ENCODE results near the gene GATA6.
A peak's percentile ranks its signal among the peaks of the same experiment; 100 is the strongest.

The GATA6 gene

DNA sequence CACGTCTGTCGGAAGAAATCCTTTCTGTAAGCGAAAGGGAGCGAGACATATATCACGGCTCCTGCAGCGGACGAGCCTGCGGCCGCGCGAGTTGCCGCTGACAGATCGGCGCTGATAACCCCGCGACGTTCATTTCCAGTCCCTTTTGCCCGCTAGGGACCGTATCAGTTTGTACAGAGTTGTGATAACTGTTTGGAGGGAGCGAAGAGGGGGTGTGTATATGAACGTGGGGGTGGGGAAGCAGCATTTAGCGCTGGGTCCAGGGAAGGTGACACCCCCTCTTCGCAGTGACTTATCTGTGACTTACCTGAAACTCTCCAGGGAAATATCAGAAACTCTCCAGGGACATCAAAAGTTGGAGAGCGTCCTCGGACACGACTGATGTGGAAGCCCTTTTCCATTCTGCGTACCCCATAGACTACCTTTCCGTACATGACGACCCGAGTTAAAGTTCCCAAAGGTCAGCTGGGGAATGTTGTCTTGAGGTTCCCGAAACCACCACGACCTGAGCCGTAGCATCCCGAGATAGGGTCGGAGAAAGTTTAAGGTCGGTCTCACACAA lies 948 bp upstream of the GATA6 start:
- ChIA-PET POLR2A (no interaction called here), CTCF (interaction anchor here (0.5 kb wide), 1 partner anchor 624 kb away, joined by 3 read pairs; no protein-coding TSS in a partner anchor)
- no peak for DNase-seq (ENCODE audit: low read depth, low spot score)
- H3K4me3 ChIP-seq (ENCODE audit: low read depth, low read length): peak overlapping the region; percentile 7; the same call in 1 of the 2 replicates
- TF ChIP-seq, protein P1, sequence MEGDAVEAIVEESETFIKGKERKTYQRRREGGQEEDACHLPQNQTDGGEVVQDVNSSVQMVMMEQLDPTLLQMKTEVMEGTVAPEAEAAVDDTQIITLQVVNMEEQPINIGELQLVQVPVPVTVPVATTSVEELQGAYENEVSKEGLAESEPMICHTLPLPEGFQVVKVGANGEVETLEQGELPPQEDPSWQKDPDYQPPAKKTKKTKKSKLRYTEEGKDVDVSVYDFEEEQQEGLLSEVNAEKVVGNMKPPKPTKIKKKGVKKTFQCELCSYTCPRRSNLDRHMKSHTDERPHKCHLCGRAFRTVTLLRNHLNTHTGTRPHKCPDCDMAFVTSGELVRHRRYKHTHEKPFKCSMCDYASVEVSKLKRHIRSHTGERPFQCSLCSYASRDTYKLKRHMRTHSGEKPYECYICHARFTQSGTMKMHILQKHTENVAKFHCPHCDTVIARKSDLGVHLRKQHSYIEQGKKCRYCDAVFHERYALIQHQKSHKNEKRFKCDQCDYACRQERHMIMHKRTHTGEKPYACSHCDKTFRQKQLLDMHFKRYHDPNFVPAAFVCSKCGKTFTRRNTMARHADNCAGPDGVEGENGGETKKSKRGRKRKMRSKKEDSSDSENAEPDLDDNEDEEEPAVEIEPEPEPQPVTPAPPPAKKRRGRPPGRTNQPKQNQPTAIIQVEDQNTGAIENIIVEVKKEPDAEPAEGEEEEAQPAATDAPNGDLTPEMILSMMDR (IDR thresholded peaks at IDR 0.05; ENCODE audit: insufficient read depth, low read length, missing control alignments): no peak

DNA sequence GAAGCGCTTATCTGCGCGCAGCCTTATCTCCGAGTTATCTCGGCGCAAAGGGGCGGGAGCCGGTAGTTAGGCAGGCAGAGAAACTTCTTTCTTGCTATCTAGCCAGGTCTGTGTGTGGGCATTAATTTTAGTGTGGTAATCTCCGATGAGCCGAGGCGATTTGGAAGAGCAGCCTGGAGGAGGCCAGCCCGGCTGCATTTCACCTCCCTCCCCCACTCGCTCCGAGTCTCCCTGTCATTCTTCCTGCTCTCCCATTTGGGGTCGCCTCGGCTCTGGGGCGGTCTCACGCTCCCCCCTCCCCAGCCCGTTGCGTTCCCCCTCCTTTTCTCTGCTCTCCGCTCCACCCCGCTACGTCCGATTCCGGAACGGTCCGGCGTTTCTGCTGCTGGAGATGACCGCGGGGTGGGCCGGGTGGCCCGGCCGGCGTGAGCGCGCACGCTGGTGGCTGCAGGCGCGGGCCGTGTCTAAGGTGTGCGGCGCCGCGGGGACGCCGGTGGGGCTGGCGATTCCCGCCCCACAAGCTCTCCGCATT lies 566 bp downstream of the GATA6 start:
- ChIA-PET CTCF (interaction anchor here (1.0 to 2.1 kb wide), 4 partner anchors 10 to 393 kb away, joined by 3 to 8 read pairs (median 4); no protein-coding TSS in a partner anchor), POLR2A (no interaction called here)
- TF ChIP-seq, protein P1 (IDR thresholded peaks at IDR 0.05; ENCODE audit: insufficient read depth, low read length, missing control alignments): no peak
- H3K4me3 ChIP-seq (ENCODE audit: low read depth, low read length): peak overlapping the region; percentile 72
- DNase-seq (ENCODE audit: low read depth, low spot score): no peak

DNA sequence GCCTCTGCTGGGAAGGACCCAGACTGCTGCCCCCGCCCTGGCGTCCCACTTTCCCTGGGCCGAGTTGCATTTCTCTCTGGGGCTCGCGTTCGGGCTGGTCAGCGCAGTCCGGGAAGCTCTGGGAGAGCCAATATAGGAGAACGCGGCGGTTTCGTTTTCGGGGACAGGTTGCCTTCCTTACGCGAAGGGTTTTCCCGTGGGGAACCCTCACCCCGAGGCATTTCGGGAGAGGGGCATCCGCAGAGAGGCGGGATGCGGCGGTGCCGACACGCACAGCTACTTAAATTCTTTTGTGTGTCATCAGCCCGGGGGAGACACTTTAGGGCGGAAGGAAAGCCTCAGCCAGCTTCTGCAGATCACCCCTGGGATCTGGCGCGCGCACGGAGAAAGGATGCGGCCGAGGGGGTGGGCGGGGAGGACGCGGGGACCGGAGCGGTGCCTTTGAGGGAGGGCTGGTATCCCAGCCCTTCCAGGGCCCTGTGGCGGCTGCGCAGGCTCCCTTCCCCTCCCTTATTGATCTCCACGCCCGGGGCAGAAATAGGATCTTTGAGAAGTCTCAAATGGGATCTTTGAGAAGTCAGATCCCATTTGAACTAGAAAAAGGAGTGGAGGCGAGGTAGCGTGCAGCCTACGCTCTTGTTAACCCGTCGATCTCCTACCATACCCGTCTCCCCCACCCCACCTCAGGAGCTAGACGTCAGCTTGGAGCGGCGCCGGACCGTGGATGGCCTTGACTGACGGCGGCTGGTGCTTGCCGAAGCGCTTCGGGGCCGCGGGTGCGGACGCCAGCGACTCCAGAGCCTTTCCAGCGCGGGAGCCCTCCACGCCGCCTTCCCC lies 1.2 kb downstream of the GATA6 start:
- H3K4me3 ChIP-seq (ENCODE audit: low read depth, low read length): peak overlapping the region; percentile 72
- TF ChIP-seq, protein P1 (IDR thresholded peaks at IDR 0.05; ENCODE audit: insufficient read depth, low read length, missing control alignments): no peak
- DNase-seq (ENCODE audit: low read depth, low spot score): no peak
- POLR2A ChIA-PET: no interaction called here
- CTCF ChIA-PET: interaction anchor here (1.0 to 2.1 kb wide), 4 partner anchors 9 to 392 kb away, joined by 3 to 8 read pairs (median 4); no protein-coding TSS in a partner anchor

DNA sequence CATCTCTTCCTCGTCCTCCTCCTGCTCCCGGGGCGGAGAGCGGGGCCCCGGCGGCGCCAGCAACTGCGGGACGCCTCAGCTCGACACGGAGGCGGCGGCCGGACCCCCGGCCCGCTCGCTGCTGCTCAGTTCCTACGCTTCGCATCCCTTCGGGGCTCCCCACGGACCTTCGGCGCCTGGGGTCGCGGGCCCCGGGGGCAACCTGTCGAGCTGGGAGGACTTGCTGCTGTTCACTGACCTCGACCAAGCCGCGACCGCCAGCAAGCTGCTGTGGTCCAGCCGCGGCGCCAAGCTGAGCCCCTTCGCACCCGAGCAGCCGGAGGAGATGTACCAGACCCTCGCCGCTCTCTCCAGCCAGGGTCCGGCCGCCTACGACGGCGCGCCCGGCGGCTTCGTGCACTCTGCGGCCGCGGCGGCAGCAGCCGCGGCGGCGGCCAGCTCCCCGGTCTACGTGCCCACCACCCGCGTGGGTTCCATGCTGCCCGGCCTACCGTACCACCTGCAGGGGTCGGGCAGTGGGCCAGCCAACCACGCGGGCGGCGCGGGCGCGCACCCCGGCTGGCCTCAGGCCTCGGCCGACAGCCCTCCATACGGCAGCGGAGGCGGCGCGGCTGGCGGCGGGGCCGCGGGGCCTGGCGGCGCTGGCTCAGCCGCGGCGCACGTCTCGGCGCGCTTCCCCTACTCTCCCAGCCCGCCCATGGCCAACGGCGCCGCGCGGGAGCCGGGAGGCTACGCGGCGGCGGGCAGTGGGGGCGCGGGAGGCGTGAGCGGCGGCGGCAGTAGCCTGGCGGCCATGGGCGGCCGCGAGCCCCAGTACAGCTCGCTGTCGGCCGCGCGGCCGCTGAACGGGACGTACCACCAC lies 2.1 kb downstream of the GATA6 start:
- H3K4me3 ChIP-seq (ENCODE audit: low read depth, low read length): peak overlapping the region; percentile 72
- POLR2A ChIA-PET: no interaction called here
- TF ChIP-seq, protein P1 (IDR thresholded peaks at IDR 0.05; ENCODE audit: insufficient read depth, low read length, missing control alignments): no peak
- no peak for DNase-seq (ENCODE audit: low read depth, low spot score)
- CTCF ChIA-PET: interaction anchor here (1.0 to 2.1 kb wide), 3 partner anchors 9 to 391 kb away, joined by 3 to 8 read pairs (median 4); no protein-coding TSS in a partner anchor

DNA sequence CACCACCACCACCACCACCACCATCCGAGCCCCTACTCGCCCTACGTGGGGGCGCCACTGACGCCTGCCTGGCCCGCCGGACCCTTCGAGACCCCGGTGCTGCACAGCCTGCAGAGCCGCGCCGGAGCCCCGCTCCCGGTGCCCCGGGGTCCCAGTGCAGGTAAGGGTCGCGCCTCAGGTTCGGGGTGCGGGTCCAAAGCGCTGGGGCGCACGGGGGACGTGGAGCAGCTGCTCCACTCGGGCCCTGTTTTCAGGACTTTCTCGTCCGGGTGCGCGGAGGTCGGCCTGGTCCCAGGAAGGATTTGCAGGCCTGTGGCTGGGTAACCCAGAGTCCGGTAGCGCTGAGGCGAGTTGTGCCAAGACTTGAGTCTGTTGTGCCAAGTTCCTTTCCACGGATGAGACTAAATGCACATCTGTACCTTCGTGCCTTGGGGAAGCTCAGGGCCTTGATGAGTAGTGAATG lies 2.8 kb downstream of the GATA6 start:
- DNase-seq (ENCODE audit: low read depth, low spot score): no peak
- TF ChIP-seq, protein P1 (IDR thresholded peaks at IDR 0.05; ENCODE audit: insufficient read depth, low read length, missing control alignments): no peak
- CTCF ChIA-PET: interaction anchor here (2.1 to 2.9 kb wide), 2 partner anchors 391 kb away, joined by 8 to 13 read pairs; no protein-coding TSS in a partner anchor
- POLR2A ChIA-PET: no interaction called here
- peak overlapping the region; percentile 40 for H3K4me3 ChIP-seq (ENCODE audit: low read depth, low read length)

All from AG04449 (cell line).